ENCODE results near the gene NFATC2. TPM values are rescaled to one million over a fixed set of nuclear protein-coding genes. Genes with fewer than 3 reads are reported as not detected.

Gene NFATC2
- total and polyA plus RNA-seq, 2 of the 8 experiments (the other 6 are each of a cell fraction or from before 2014, with no cell fraction given), result 0.27 to 0.91 TPM

GRCh38 chr20:51470499-51470820 is 72.1 kb downstream of the NFATC2 start:
- no peak overlapping the region for H3K18ac ChIP-seq (ENCODE audit: extremely low read depth, low read length)
- H2BK20ac ChIP-seq (ENCODE audit: low read length), result no peak overlapping the region
- no peak overlapping the region for H3K14ac ChIP-seq (ENCODE audit: insufficient read length)
- no peak overlapping the region for H4K91ac ChIP-seq (replicated peaks; ENCODE audit: insufficient read length, low read length)
- H2BK5ac ChIP-seq (ENCODE audit: low read depth, low read length), result no peak overlapping the region
- H3K79me1 ChIP-seq (ENCODE audit: low read depth, low read length), result no peaks in the 10 kb centered on the region
- DNase-seq (ENCODE audit: low read depth in 1 of 2, low spot score in 2 of 2) (no peak), FAIRE-seq (no peak)
- H4K5ac ChIP-seq (ENCODE audit: insufficient read length, low read depth, low read length), result no peak overlapping the region
- H3K23me2 ChIP-seq (ENCODE audit: low read depth, low read length), result no peaks in the 10 kb centered on the region
- no peak overlapping the region for H3K56ac ChIP-seq (replicated peaks; ENCODE audit: insufficient read length, low read depth, low read length)
- H4K20me1 ChIP-seq (replicated peaks in 1 of 2; ENCODE audit: control insufficient read depth in 1 of 2, insufficient read depth in 2 of 2, low read length in 2 of 2), result peaks cover 0 to 2% of the 10 kb centered on the region in 2 experiments
- H3K4me2 ChIP-seq (ENCODE audit: insufficient read depth in 1 of 2, low read depth in 2 of 2, low read length in 2 of 2), result no peak overlapping the region
- H2AK5ac ChIP-seq (ENCODE audit: low read depth, low read length), result no peak overlapping the region
- H3K9me3 ChIP-seq (ENCODE audit: insufficient read depth in 2 of 2, low read depth in 1 of 2, low read length in 1 of 2), result no peaks in the 10 kb centered on the region
- H3K27me3 ChIP-seq (replicated peaks in 1 of 4; ENCODE audit: control insufficient read depth in 3 of 4, extremely low read depth in 1 of 4, insufficient read depth in 3 of 4, low read length in 3 of 4), result no peaks in the 10 kb centered on the region
- no peaks in the 10 kb centered on the region for H3K36me3 ChIP-seq (ENCODE audit: control insufficient read depth in 2 of 4, insufficient read depth in 4 of 4, low read length in 3 of 4)
- no peak overlapping the region for H3K4me3 ChIP-seq (ENCODE audit: extremely low read depth in 1 of 4, insufficient read depth in 2 of 4, low read depth in 3 of 4, low read length in 4 of 4)
- H3K79me2 ChIP-seq (ENCODE audit: control insufficient read depth in 1 of 2, insufficient read depth in 2 of 2, low read length in 2 of 2), result no peaks in the 10 kb centered on the region
- H2BK15ac ChIP-seq (ENCODE audit: low read length), result no peak overlapping the region
- 79% methylated on average over 5 of the region's 5 CpGs; no CpG with 5 or more reads in 1 of the 2 experiments for WGBS, 2 experiments (ENCODE audit: extremely low coverage in 1 of 2, insufficient coverage in 1 of 2, insufficient read length in 1 of 2, insufficient replicate concordance in 2 of 2, low coverage in 1 of 2, low lambda C conversion rate in 2 of 2, missing lambda C conversion rate in 1 of 2)
- no peak overlapping the region for H2BK12ac ChIP-seq (ENCODE audit: low read depth, low read length)
- TF ChIP-seq EGR1 (IDR thresholded peaks at IDR 0.05; ENCODE audit: borderline replicate concordance, low read depth, low read length) (no peak), MAX (IDR thresholded peaks at IDR 0.05) (no peak), ATF2 (IDR thresholded peaks at IDR 0.05; ENCODE audit: low read length) (no peak), SIX5 (IDR thresholded peaks at IDR 0.05; ENCODE audit: low read depth, low read length) (no peak)
- TF ChIP-seq, protein P1, sequence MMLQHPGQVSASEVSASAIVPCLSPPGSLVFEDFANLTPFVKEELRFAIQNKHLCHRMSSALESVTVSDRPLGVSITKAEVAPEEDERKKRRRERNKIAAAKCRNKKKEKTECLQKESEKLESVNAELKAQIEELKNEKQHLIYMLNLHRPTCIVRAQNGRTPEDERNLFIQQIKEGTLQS (IDR thresholded peaks at IDR 0.05; ENCODE audit: insufficient read depth, low read depth, low read length), result no peak
- H2AFZ ChIP-seq (ENCODE audit: low read length), result no peak overlapping the region
- no peak overlapping the region for H3K4ac ChIP-seq (replicated peaks; ENCODE audit: insufficient read length, low read depth, low read length)
- no peak overlapping the region for H3K23ac ChIP-seq (ENCODE audit: insufficient read length)
- H3K9ac ChIP-seq (replicated peaks in 1 of 4; ENCODE audit: extremely low read depth in 1 of 4, low read depth in 3 of 4, low read length in 3 of 4), result no peak overlapping the region
- H4K8ac ChIP-seq (ENCODE audit: extremely low read depth, insufficient read depth, low read length), result no peak overlapping the region
- H2BK120ac ChIP-seq (replicated peaks; ENCODE audit: low read depth, low read length), result no peak overlapping the region
- POLR2A ChIA-PET (ENCODE audit: partially characterized antibody), result no interaction called here
- CTCF ChIA-PET (ENCODE audit: partially characterized antibody), result no interaction called here
- no peaks in the 10 kb centered on the region for H3K4me1 ChIP-seq (replicated peaks in 1 of 4; ENCODE audit: control insufficient read depth in 3 of 4, insufficient read depth in 4 of 4, low read length in 3 of 4)
- H3K27ac ChIP-seq (ENCODE audit: low read depth, low read length), result no peak overlapping the region
